Neural cell (in vitro differentiated cells): ENCODE data around the gene VAV2. TPM values are rescaled to one million over a fixed set of nuclear protein-coding genes. Genes with fewer than 3 reads are reported as not detected.

ENCODE experiments used
- H2AFZ ChIP-seq: fragments of 200-600, 300-800 bp; sonication (generic), shearing (Covaris generic); 2 replicates; pipeline ENCODE4 v1.6.0; 2014; ENCODE audit warnings: low read depth, mild to moderate bottlenecking, antibody characterized with exemption, low read length, moderate library complexity
- H3F3A ChIP-seq: fragments of 200-600 bp; shearing (Covaris generic); 2 replicates; pipeline ENCODE4 v1.6.1; 2016; ENCODE audit warnings: mild to moderate bottlenecking, moderate library complexity, mixed read lengths, antibody characterized with exemption, low read length; ENCODE audit not compliant: insufficient read depth, poor library complexity, severe bottlenecking
- H3K27ac ChIP-seq: fragments of 200-600, 300-800 bp; sonication (generic), shearing (Covaris generic); 2 replicates; pipeline ENCODE4 v1.5.1; 2014; ENCODE audit warnings: mild to moderate bottlenecking, low read length, moderate library complexity
- H3K27me3 ChIP-seq: fragments of 300-800, 200-600 bp; sonication (generic), shearing (Covaris generic); 2 replicates; pipeline ENCODE4 v1.6.0; 2014; ENCODE audit warnings: mild to moderate bottlenecking, low read depth, low read length, moderate library complexity; ENCODE audit not compliant: insufficient read depth
- H3K36me3 ChIP-seq: fragments of 300-800, 200-600 bp; sonication (generic), shearing (Covaris generic); 2 replicates; pipeline ENCODE4 v1.5.1; 2014; ENCODE audit warnings: mild to moderate bottlenecking, antibody characterized with exemption, low read length, moderate library complexity; ENCODE audit not compliant: insufficient read depth
- H3K4me2 ChIP-seq: fragments of 300-800, 200-600 bp; sonication (generic), shearing (Covaris generic); 2 replicates; pipeline ENCODE4 v1.6.0; 2014; ENCODE audit warnings: mild to moderate bottlenecking, low read length
- H3K4me3 ChIP-seq: fragments of 300-800, 200-600 bp; sonication (generic), shearing (Covaris generic); 2 replicates; pipeline ENCODE4 v1.5.1; 2014; ENCODE audit warnings: mild to moderate bottlenecking, low read length, moderate library complexity
- H3K79me2 ChIP-seq: fragments of 200-600 bp; shearing (Covaris generic); replicated peaks from 2 replicates; pipeline ENCODE4 v1.6.0; 2014; ENCODE audit warnings: mild to moderate bottlenecking, low read length, moderate library complexity; ENCODE audit not compliant: insufficient read depth
- H3K9ac ChIP-seq: fragments of 300-800, 200-600 bp; sonication (generic), shearing (Covaris generic); 2 replicates; pipeline ENCODE4 v1.6.1; 2016; ENCODE audit warnings: mild to moderate bottlenecking, low read length, mixed read lengths
- H3K9me2 ChIP-seq: fragments of 200-600 bp; shearing (Covaris generic); 2 replicates; pipeline ENCODE4 v1.6.1; 2016; ENCODE audit warnings: mild to moderate bottlenecking, low read length, mixed read lengths; ENCODE audit not compliant: insufficient read depth
- H3K9me3 ChIP-seq: fragments of 200-600, 300-800 bp; sonication (generic), shearing (Covaris generic); 2 replicates; pipeline ENCODE4 v1.6.1; 2016; ENCODE audit warnings: mild to moderate bottlenecking, mixed run types, low read length, moderate library complexity, mixed read lengths
- H4K20me1 ChIP-seq: fragments of 200-600 bp; shearing (Covaris generic); 2 replicates; pipeline ENCODE4 v1.6.1; 2016; ENCODE audit warnings: mild to moderate bottlenecking, mixed run types; ENCODE audit not compliant: insufficient read depth
- EP300 ChIP-seq: fragments of 450-650 bp; conservative IDR thresholded peaks from 2 replicates; pipeline ENCODE4 v1.6.1; 2014; ENCODE audit warnings: antibody characterized with exemption, mild to moderate bottlenecking, moderate library complexity; ENCODE audit not compliant: poor library complexity, severe bottlenecking
- EZH2 ChIP-seq: fragments of 200-600, 300-800 bp; shearing (Covaris generic), sonication (generic); IDR thresholded peaks from 2 replicates; pipeline ENCODE4 v1.6.1; 2014; ENCODE audit warnings: antibody characterized with exemption, low read length, borderline replicate concordance, mild to moderate bottlenecking; ENCODE audit not compliant: insufficient read depth, poor library complexity, severe bottlenecking
- MXI1 ChIP-seq: fragments of 450-650 bp; conservative IDR thresholded peaks from 2 replicates; pipeline ENCODE4 v1.6.1; 2014; ENCODE audit warnings: antibody characterized with exemption, mild to moderate bottlenecking; ENCODE audit not compliant: poor library complexity, severe bottlenecking
- POLR2AphosphoS5 ChIP-seq: IDR thresholded peaks from 2 replicates; pipeline ENCODE4 v1.6.1; 2012
- RAD21 ChIP-seq: fragments of 450-650 bp; conservative IDR thresholded peaks from 2 replicates; pipeline ENCODE4 v1.6.1; 2014; ENCODE audit warnings: antibody characterized with exemption, mild to moderate bottlenecking, moderate library complexity
- SMC3 ChIP-seq: fragments of 450-650 bp; conservative IDR thresholded peaks from 2 replicates; pipeline ENCODE4 v1.6.1; 2014; ENCODE audit warnings: antibody characterized with exemption, mild to moderate bottlenecking, moderate library complexity; ENCODE audit not compliant: poor library complexity
- TAF1 ChIP-seq: IDR thresholded peaks from 2 replicates; pipeline ENCODE4 v1.6.1; 2012; ENCODE audit warnings: low read depth
- polyA plus RNA-seq: library from polyadenylated mRNA; depleted of rRNA; stranded (reverse); fragments of >200 nt; gene quantifications from 2 replicates; pipeline ENCODE4 v1.2.3, GENCODE V29; 2014
- TF ChIP-seq, protein P1 (sequence below): IDR thresholded peaks from 2 replicates; pipeline ENCODE4 v1.6.1; 2012; ENCODE audit warnings: borderline replicate concordance
- TF ChIP-seq, protein P2 (sequence below): fragments of 450-650 bp; IDR thresholded peaks from 2 replicates; pipeline ENCODE4 v1.5.1; 2014; ENCODE audit warnings: antibody characterized with exemption, mild to moderate bottlenecking, moderate library complexity; ENCODE audit not compliant: poor library complexity, severe bottlenecking

The VAV2 gene
- polyA plus RNA-seq, 1 donor from 2014 or later, result 35.2 TPM

DNA sequence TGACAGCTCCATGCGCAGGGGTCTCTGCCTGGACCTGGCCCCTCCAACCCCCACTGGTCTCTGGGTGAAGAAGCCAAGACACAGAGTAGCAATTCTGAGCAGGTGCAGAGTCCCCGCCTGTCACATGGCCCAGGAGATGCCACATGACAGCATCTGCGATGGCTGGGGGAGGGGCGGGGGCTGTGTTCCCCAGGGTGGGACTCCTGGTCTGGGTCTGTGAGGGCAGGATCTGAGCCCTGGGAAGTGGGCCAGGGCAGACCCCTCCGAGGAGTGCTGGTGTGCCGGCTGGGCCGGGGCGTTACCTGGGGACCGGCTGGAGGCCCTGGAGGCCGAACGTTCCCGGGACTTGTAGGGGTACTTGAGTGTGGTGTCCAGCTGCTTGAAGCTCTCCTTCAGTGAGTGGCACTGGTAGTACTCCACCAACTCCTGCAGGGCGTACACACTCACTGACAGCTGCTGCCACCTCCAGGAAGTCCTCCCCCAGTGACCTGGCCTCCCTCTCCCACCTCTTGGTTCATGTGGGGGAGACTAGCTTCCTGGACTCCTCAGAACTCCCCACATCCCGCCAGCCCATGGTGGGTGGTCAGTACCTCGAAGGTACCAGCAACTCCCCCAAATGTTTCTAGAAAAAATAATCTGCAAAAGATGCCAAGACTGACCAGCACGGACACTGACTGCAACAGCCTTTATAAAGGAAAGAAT lies 221.9 kb downstream of the VAV2 start:
- H3K9ac ChIP-seq, result no peak overlapping the region
- no peak overlapping the region for H3K4me3 ChIP-seq
- H3K36me3 ChIP-seq, result peaks cover 25% of the 10 kb centered on the region
- no peaks in the 10 kb centered on the region for H3F3A ChIP-seq
- H3K27ac ChIP-seq, result no peak overlapping the region
- H3K4me2 ChIP-seq, result no peak overlapping the region
- H3K9me3 ChIP-seq, result peaks cover 9% of the 10 kb centered on the region
- no peaks in the 10 kb centered on the region for H4K20me1 ChIP-seq
- H3K27me3 ChIP-seq, result no peaks in the 10 kb centered on the region
- TF ChIP-seq EP300 (no peak), TAF1 (no peak), POLR2AphosphoS5 (no peak), EZH2 (no peak), MXI1 (no peak), SMC3 (no peak), RAD21 (no peak)
- TF ChIP-seq, protein P1, sequence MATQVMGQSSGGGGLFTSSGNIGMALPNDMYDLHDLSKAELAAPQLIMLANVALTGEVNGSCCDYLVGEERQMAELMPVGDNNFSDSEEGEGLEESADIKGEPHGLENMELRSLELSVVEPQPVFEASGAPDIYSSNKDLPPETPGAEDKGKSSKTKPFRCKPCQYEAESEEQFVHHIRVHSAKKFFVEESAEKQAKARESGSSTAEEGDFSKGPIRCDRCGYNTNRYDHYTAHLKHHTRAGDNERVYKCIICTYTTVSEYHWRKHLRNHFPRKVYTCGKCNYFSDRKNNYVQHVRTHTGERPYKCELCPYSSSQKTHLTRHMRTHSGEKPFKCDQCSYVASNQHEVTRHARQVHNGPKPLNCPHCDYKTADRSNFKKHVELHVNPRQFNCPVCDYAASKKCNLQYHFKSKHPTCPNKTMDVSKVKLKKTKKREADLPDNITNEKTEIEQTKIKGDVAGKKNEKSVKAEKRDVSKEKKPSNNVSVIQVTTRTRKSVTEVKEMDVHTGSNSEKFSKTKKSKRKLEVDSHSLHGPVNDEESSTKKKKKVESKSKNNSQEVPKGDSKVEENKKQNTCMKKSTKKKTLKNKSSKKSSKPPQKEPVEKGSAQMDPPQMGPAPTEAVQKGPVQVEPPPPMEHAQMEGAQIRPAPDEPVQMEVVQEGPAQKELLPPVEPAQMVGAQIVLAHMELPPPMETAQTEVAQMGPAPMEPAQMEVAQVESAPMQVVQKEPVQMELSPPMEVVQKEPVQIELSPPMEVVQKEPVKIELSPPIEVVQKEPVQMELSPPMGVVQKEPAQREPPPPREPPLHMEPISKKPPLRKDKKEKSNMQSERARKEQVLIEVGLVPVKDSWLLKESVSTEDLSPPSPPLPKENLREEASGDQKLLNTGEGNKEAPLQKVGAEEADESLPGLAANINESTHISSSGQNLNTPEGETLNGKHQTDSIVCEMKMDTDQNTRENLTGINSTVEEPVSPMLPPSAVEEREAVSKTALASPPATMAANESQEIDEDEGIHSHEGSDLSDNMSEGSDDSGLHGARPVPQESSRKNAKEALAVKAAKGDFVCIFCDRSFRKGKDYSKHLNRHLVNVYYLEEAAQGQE, result no peak
- TF ChIP-seq, protein P2, sequence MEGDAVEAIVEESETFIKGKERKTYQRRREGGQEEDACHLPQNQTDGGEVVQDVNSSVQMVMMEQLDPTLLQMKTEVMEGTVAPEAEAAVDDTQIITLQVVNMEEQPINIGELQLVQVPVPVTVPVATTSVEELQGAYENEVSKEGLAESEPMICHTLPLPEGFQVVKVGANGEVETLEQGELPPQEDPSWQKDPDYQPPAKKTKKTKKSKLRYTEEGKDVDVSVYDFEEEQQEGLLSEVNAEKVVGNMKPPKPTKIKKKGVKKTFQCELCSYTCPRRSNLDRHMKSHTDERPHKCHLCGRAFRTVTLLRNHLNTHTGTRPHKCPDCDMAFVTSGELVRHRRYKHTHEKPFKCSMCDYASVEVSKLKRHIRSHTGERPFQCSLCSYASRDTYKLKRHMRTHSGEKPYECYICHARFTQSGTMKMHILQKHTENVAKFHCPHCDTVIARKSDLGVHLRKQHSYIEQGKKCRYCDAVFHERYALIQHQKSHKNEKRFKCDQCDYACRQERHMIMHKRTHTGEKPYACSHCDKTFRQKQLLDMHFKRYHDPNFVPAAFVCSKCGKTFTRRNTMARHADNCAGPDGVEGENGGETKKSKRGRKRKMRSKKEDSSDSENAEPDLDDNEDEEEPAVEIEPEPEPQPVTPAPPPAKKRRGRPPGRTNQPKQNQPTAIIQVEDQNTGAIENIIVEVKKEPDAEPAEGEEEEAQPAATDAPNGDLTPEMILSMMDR, result no peak
- no peaks in the 10 kb centered on the region for H3K79me2 ChIP-seq
- H2AFZ ChIP-seq, result no peak overlapping the region
- no peaks in the 10 kb centered on the region for H3K9me2 ChIP-seq

DNA sequence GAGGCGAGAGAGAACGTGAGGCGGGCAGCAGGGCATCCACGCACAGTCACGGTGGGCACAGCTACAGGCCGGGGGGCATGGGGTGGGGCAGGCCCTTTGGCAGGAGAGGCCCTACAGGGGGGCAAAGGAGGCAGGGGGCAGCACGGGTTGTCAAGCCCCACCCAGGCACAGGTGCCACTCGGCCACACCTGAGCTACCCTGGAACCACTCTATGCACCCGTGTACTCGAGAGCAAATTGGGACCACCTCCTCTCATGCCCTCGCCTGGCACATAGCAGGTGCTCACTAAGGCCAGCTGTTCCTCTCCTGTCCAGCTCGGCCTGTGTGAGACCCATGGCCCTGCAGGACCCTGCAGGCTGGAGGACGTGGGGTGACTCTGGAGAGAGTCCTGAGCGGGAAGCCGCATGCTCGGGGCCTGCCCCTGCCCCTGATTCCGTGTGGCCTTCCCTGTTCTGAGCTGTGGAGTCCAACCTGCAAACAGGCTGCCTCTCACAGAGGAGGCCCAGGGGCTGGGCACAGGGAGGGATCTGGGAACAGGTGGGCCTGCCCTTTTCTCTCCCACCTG lies 222.5 kb downstream of the VAV2 start:
- H3K27me3 ChIP-seq, result no peaks in the 10 kb centered on the region
- H3K27ac ChIP-seq, result no peak overlapping the region
- H3F3A ChIP-seq, result no peaks in the 10 kb centered on the region
- TF ChIP-seq RAD21, result no peak
- no peak for TF ChIP-seq POLR2AphosphoS5
- no peak for TF ChIP-seq EP300
- no peak for TF ChIP-seq MXI1
- TF ChIP-seq, protein P1, result no peak
- TF ChIP-seq SMC3, result no peak
- no peak for TF ChIP-seq TAF1
- TF ChIP-seq, protein P2, result no peak
- TF ChIP-seq EZH2, result no peak
- no peak overlapping the region for H3K4me2 ChIP-seq
- no peak overlapping the region for H3K4me3 ChIP-seq
- H3K36me3 ChIP-seq, result peaks cover 25% of the 10 kb centered on the region
- H3K9me2 ChIP-seq, result no peaks in the 10 kb centered on the region
- H3K9ac ChIP-seq, result no peak overlapping the region
- no peak overlapping the region for H2AFZ ChIP-seq
- H4K20me1 ChIP-seq, result no peaks in the 10 kb centered on the region
- H3K79me2 ChIP-seq, result no peaks in the 10 kb centered on the region
- H3K9me3 ChIP-seq, result peaks cover 9% of the 10 kb centered on the region
